ENCODE measurements around the gene OTOP2.
"Not testable (repeated sequence)": the region's sequence is repeated elsewhere in the genome, so short reads cannot be mapped to it uniquely, and the experiment has no call there.

The OTOP2 gene

DNA sequence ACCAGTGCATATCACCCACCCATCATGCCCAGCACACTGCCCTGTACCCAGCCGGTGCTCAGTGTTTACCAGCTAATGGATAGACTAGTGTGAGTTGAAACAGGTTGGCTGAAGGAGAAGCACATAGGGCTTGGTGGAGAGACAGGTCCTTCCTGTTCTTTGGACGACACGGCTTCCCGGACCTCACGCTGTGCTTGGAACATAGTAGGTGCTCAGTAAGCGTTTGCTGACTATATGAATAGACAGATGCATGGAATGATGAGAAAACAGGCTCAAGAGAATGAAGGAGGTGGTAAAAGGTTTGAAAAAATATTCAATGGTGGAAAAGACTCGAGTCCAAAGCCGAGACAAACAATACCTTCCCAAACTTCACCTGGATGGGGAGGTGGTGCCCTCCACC, 23.9 kb upstream of the OTOP2 start:
- DNase-seq (ENCODE audit: low read depth, low spot score): no peak

- no peak for DNase-seq (ENCODE audit: low read depth, low spot score)
These were observed 22.5 kb upstream of the OTOP2 start for GRCh38 chr17:74901353-74902135.

GRCh38 chr17:74903034-74903433, 21.0 kb upstream of the OTOP2 start:
- no peak for DNase-seq (ENCODE audit: low read depth, low spot score)

GRCh38 chr17:74903671-74904070, 20.4 kb upstream of the OTOP2 start:
- DNase-seq (ENCODE audit: low read depth, low spot score): no peak

DNA sequence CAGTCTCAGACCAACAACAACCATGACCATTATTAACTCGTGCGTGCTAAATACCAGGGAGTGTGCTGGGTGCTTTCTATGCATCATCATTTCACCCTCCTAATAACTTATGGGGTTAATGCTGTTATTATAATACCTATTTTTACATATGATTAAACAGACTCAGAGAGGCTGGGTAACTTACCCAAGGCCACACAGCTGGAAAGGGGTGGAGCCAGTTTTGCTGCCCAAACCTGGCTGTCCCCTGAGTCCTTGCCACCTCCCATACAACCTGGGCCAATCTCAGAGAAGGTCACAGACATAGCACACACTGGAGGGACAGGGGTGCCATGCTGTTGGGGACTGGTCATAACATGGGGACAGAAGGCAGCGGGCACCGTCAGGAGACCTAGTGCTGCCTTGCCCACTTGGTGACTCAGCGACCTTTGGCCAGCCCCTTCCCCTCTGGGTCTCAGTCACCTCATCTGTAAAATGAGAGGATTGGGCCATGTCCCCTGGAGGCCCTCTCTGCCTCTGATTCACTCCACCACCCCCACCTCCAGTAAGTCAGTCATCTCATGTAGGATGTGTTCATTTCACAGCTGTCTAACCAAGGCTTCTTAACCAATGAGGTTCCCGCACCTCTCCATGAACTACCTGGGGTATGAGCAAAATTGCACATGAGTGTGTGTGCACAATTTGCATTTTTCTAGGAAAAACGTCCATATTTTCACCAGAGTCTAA, 19.2 kb upstream of the OTOP2 start:
- DNase-seq (ENCODE audit: low read depth, low spot score): no peak

DNA sequence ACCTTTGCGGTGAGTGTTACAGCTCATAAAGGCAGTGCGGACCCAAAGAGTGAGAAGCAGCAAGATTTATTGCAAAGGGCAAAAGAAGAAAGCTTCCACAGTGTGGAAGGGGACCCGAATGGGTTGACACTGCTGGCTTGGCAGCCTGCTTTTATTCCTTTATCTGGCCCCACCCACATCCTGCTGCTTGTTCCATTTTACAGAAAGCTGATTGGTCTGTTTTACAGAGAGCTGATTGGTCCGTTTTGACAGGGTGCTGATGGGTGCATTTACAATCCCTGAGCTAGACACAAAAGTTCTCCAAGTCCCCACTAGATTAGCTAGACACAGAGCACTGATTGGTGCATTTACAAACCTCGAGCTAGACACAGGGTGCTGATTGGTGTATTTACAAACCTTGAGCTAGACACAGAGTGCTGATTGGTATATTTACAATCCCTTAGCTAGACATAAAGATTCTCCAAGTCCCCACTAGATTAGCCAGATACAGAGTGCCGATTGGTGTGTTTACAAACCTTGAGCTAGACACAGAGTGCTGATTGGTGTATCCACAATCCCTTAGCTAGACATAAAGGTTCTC, 17.8 kb upstream of the OTOP2 start:
- not testable (repeated sequence) for DNase-seq (ENCODE audit: low read depth, low spot score)

DNA sequence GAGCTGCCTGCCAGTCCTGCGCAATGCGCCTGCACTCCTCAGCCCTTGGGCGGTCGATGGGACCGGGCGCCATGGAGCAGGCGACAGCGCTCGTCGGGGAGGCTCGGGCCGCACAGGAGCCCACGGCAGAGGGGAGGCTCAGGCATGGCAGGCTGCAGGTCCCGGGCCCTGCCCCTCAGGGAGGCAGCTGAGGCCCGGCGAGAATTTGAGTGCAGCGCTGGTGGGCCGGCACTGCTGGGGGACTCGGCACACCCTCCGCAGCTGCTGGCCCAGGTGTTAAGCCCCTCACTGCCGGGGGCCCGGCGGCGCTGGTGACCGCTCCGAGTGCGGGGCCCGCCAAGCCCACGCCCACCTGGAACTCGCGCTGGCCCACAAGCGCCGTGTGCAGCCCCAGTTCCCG, 17.1 kb upstream of the OTOP2 start:
- DNase-seq (ENCODE audit: low read depth, low spot score): no peak

GRCh38 chr17:74909097-74909496, 15.0 kb upstream of the OTOP2 start:
- DNase-seq (ENCODE audit: low read depth, low spot score): not testable (repeated sequence)

DNA sequence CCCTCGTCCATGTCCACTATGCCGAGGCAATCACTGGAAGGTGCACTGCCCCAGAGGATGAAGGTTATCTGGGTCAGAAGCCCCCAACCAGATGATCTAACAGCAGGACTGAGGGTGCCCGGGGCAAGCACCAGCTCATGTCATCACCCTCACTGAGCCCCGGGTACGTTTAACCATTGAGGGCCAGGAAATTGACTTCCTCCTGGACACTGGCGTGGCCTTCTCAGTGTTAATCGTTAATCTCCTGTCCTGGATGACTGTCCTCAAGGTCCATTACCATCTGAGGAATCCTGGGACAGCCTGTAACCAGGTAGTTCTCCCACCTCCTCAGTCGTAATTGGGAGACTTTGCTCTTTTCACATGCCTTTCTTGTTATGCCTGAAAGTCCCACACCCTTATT, 12.7 kb upstream of the OTOP2 start:
- not testable (repeated sequence) for DNase-seq (ENCODE audit: low read depth, low spot score)

GRCh38 chr17:74916136-74916850, 7.8 kb upstream of the OTOP2 start:
- no peak for DNase-seq (ENCODE audit: low read depth, low spot score)

GRCh38 chr17:74916851-74917199, 7.2 kb upstream of the OTOP2 start:
- DNase-seq (ENCODE audit: low read depth, low spot score): no peak

DNA sequence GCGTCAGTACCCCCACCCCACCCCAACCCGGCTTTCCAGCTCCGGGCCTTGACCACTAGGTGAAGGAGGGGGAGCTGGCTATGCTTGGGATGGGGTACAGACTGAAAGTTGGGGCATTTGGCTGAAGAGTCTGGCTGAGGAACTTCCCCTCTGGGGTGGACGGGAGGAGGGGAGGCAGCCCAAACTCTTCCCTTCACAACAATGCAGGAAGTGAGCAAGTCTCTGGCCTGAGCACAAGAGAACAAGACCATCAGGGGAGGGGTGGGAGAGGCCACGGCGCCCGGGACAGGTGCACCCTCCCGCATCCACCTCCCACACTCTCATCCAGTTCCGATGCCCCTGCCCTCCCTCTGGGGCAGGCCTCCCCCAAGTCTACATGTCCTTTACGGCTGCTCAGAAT, 6.6 kb upstream of the OTOP2 start:
- DNase-seq (ENCODE audit: low read depth, low spot score): no peak

GRCh38 chr17:74918906-74919305, 5.2 kb upstream of the OTOP2 start:
- DNase-seq (ENCODE audit: low read depth, low spot score): no peak

DNA sequence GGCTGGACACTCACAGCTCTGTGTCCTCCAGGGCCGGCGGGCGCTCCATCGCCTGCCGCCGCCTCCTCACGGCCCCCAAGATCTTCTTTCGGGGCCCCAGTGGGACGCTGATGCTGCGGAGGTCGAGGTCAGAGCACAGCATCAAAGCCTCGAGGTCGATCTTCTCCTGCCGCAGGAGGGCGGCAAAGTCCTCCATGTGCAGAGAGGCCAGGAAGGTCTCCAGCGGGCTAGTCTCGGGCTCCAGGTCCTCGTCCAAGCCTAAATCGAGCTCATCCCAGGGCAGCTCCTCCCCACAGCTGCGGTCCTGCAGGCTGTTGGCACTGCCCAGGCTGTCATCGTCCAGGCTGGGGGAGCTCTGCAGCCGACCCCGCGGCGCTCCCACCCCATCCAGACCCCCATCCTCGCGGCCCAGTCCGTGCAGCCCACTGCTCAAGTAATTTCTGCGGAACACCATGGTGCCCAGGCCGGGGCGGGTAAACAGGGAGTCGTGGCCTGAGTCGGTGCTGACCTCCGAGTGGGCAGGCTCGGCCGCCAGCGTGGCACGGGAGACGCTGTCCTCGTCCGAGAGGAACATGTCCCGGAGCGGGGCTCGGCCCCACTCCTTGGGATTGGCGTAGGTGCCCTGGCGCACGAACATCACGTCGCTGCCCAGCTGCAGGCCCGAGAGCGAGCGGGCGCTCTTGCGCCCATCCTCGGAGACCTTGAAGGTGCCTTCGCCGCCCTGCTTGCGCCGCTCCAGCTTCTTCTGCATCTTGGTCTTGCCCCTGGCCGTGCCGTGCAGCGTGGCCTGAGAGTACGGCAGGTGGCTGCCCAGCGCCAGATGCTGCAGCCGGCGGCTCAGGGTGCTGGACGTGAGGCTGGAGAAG, 4.4 kb upstream of the OTOP2 start:
- DNase-seq (ENCODE audit: low read depth, low spot score): no peak

DNA sequence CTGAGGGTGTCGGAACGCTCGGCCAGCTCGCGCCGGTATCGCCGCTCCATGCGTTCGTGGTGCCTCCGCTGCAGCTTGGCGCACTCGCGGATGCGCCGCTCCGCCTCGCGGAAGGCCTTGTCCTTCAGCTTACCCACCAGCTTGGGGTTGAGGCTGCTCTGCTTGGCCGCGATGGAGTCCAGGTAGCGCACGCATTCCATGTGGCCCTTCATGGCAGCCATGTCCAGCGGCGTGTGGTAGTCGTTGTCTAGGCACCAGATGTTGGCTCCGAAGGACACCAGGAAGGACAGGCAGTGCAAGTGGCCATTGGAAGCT, 3.8 kb upstream of the OTOP2 start:
- DNase-seq (ENCODE audit: low read depth, low spot score): no peak

DNA sequence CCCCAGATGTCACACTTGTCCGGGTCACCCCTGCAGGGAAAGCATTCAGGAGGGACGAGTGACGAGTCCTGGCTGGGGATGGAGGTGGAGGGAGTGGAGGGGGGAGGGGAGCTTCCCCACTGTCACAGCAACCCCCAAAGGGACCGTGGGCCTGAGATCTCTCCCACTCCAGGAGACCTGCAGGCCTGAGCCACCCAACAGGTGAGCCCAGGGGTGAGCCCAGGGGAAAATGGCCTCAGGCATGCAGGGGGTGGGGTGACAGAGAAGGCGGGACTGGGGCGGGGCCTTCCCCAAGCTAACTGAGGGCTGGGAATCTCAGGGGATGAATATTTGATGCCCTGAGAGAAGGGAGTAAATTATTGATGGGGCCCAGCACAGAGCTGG, 3.4 kb upstream of the OTOP2 start:
- DNase-seq (ENCODE audit: low read depth, low spot score): no peak

- no peak for DNase-seq (ENCODE audit: low read depth, low spot score)
These were observed 2.9 kb upstream of the OTOP2 start for GRCh38 chr17:74921026-74921681.

- DNase-seq (ENCODE audit: low read depth, low spot score): no peak
These were observed 2.3 kb upstream of the OTOP2 start for GRCh38 chr17:74921769-74922168.

GRCh38 chr17:74922172-74922571, 1.9 kb upstream of the OTOP2 start:
- no peak for DNase-seq (ENCODE audit: low read depth, low spot score)

- no peak for DNase-seq (ENCODE audit: low read depth, low spot score)
These were observed 1.2 kb upstream of the OTOP2 start, which contains the start of gene USH1G for GRCh38 chr17:74922694-74923537. Gene USH1G, minus strand, starts transcription at chr17:74923255. Its CDS starts 182 bp downstream, at chr17:74923073.

All from activated CD4-positive, CD25-positive, alpha-beta regulatory T cell treated with anti-CD3 and anti-CD28 coated beads, Interleukin-2, amount 50 U/mL, for 16 hours (primary cell).